Parathyroid adenoma (tissue), 2 donors: ENCODE results near the gene TPPP3.
"Not testable (repeated sequence)": the region's sequence is repeated elsewhere in the genome, so short reads cannot be mapped to it uniquely, and the experiment has no call there.

Source experiments
- H2AFZ ChIP-seq: fragments of 300-600 bp; sonication (generic); one replicate; pipeline ENCODE4 v1.7.0; 2017; ENCODE audit warnings: antibody characterized with exemption, mild to moderate bottlenecking
- H3K27ac ChIP-seq: fragments of 300-600 bp; sonication (generic); one replicate; pipeline ENCODE4 v1.7.0; 2017
- H3K27me3 ChIP-seq: fragments of 300-600 bp; sonication (generic); one replicate; pipeline ENCODE4 v1.7.0; 2017; ENCODE audit warnings: low read length; ENCODE audit not compliant: control insufficient read depth, insufficient read depth
- H3K36me3 ChIP-seq: fragments of 300-600 bp; sonication (generic); one replicate; pipeline ENCODE4 v1.7.0; 2017; ENCODE audit warnings: low read length; ENCODE audit not compliant: control insufficient read depth, insufficient read depth
- H3K4me1 ChIP-seq: fragments of 300-600 bp; sonication (generic); one replicate; pipeline ENCODE4 v1.7.0; 2017; ENCODE audit warnings: control low read depth
- H3K4me2 ChIP-seq: fragments of 300-600 bp; sonication (generic); one replicate; pipeline ENCODE4 v1.7.0; 2017; ENCODE audit warnings: low read length
- H3K4me3 ChIP-seq: fragments of 300-600 bp; sonication (generic); one replicate; pipeline ENCODE4 v1.7.0; 2017; ENCODE audit warnings: low read depth, low read length
- H3K79me2 ChIP-seq: fragments of 300-600 bp; sonication (generic); one replicate; pipeline ENCODE4 v1.7.0; 2017; ENCODE audit warnings: control low read depth
- H3K9ac ChIP-seq: fragments of 300-600 bp; sonication (generic); one replicate; pipeline ENCODE4 v1.7.0; 2017; ENCODE audit warnings: mild to moderate bottlenecking
- H3K9me3 ChIP-seq: fragments of 300-600 bp; sonication (generic); one replicate; pipeline ENCODE4 v1.7.0; 2017; ENCODE audit warnings: low read length; ENCODE audit not compliant: control insufficient read depth
- CTCF ChIP-seq: fragments of 300-600 bp; sonication (generic); IDR thresholded peaks from one replicate; pipeline ENCODE4 v1.7.0; 2017; ENCODE audit warnings: antibody characterized with exemption, mild to moderate bottlenecking
- donor health status: primary hyperparathyroidism.

The TPPP3 gene

GRCh38 chr16:67357561-67357960, 35.7 kb downstream of the TPPP3 start:
- H3K9me3 ChIP-seq, result no peaks in the 10 kb centered on the region
- H3K27me3 ChIP-seq, result no peaks in the 10 kb centered on the region
- no peak overlapping the region for H3K4me2 ChIP-seq
- TF ChIP-seq CTCF, result no peak
- no peak overlapping the region for H3K4me3 ChIP-seq
- H3K9ac ChIP-seq, result no peak overlapping the region
- no peaks in the 10 kb centered on the region for H3K36me3 ChIP-seq
- H3K79me2 ChIP-seq, result no peaks in the 10 kb centered on the region
- no peak overlapping the region for H2AFZ ChIP-seq
- no peak overlapping the region for H3K27ac ChIP-seq
- H3K4me1 ChIP-seq, result no peaks in the 10 kb centered on the region

- no peak overlapping the region for H2AFZ ChIP-seq
- no peaks in the 10 kb centered on the region for H3K79me2 ChIP-seq
- no peak overlapping the region for H3K4me2 ChIP-seq
- H3K27me3 ChIP-seq, result no peaks in the 10 kb centered on the region
- no peaks in the 10 kb centered on the region for H3K9me3 ChIP-seq
- H3K9ac ChIP-seq, result no peak overlapping the region
- H3K4me3 ChIP-seq, result no peak overlapping the region
- H3K27ac ChIP-seq, result no peak overlapping the region
- no peak for TF ChIP-seq CTCF
- no peaks in the 10 kb centered on the region for H3K36me3 ChIP-seq
- no peaks in the 10 kb centered on the region for H3K4me1 ChIP-seq
These were observed 36.9 kb downstream of the TPPP3 start for GRCh38 chr16:67356396-67356795.

- H3K9me3 ChIP-seq, H3K4me3 ChIP-seq, H3K9ac ChIP-seq, H3K27ac ChIP-seq, H3K36me3 ChIP-seq, H3K4me2 ChIP-seq, H3K4me1 ChIP-seq, H3K27me3 ChIP-seq, H2AFZ ChIP-seq, H3K79me2 ChIP-seq: not testable (repeated sequence)
These were observed 40.8 kb downstream of the TPPP3 start for GRCh38 chr16:67352463-67352862.

GRCh38 chr16:67350324-67350723, 43.0 kb downstream of the TPPP3 start:
- H3K79me2 ChIP-seq, result no peaks in the 10 kb centered on the region
- H3K27me3 ChIP-seq, result no peaks in the 10 kb centered on the region
- H3K9ac ChIP-seq, result no peak overlapping the region
- no peaks in the 10 kb centered on the region for H3K9me3 ChIP-seq
- no peak for TF ChIP-seq CTCF
- H3K36me3 ChIP-seq, result no peaks in the 10 kb centered on the region
- no peak overlapping the region for H3K4me3 ChIP-seq
- H3K4me2 ChIP-seq, result no peak overlapping the region
- no peaks in the 10 kb centered on the region for H3K4me1 ChIP-seq
- H2AFZ ChIP-seq, result no peak overlapping the region
- no peak overlapping the region for H3K27ac ChIP-seq

GRCh38 chr16:67349172-67349571, 44.1 kb downstream of the TPPP3 start:
- Histone ChIP-seq H3K36me3 (no peaks in the 10 kb centered on the region), H3K9ac (no peak overlapping the region), H3K4me3 (no peak overlapping the region), H3K9me3 (no peaks in the 10 kb centered on the region), H2AFZ (no peak overlapping the region), H3K27ac (no peak overlapping the region), H3K4me1 (no peaks in the 10 kb centered on the region), H3K4me2 (no peak overlapping the region), H3K79me2 (no peaks in the 10 kb centered on the region), H3K27me3 (no peaks in the 10 kb centered on the region)
- no peak for TF ChIP-seq CTCF
